HPDE6-E6E7 (cell line): Measurements from ENCODE around the gene LDLRAD2.

Source experiments
- DNase-seq: peaks from one replicate; pipeline ENCODE4 v3.0.0; 2011; ENCODE audit warnings: missing footprints; ENCODE audit errors: extremely low spot score

LDLRAD2 gene

DNA sequence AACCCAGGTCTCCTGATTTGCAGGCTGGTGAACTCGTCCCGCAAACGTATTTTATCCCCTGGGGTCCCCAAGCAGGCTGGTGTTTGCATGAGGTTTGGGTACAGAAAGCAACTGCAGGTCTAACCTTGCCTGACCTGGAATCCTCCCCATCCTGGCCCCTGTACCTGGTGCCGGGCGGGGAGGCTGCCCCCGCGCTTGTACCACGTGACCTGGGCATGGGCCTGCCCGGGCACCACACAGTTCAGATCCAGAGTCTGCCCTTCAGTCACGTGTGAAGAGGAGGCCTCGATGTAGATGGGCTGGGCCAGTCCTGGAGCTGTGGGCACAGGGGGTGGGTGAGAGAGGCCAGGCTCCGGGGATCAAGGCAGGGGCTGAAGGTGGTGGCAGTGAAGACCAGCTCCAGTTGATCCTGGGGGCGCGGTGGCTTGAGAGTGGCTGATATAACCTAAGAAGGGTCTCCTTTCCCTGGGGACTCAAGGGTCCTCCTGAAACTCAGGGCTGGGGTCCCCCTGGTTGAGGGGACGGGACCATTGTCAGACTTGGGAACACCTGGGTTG is 30.6 kb downstream of the LDLRAD2 start:
- no peak for DNase-seq

DNA sequence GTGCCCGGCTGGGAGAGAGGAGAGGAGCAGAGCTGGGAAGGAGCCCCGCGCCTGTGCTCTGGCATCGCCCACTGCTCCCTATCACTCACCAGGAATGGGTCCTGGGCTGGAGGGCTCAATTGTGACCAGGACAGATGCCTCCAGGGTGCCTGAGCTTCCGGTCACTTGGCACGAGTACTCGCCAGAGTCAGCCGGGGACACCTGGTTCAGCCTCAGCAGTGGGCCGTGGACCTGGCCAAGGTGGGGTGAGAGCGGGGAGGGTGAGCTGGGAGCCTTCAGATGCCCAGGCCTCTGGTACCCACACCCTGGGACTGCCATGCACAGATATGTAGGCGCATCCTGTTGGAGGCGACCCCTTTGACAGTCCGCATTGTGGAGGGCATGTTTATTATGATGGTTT is 31.1 kb downstream of the LDLRAD2 start:
- no peak for DNase-seq

GRCh38 chr1:21843996-21844395 is 31.9 kb downstream of the LDLRAD2 start:
- no peak for DNase-seq

DNA sequence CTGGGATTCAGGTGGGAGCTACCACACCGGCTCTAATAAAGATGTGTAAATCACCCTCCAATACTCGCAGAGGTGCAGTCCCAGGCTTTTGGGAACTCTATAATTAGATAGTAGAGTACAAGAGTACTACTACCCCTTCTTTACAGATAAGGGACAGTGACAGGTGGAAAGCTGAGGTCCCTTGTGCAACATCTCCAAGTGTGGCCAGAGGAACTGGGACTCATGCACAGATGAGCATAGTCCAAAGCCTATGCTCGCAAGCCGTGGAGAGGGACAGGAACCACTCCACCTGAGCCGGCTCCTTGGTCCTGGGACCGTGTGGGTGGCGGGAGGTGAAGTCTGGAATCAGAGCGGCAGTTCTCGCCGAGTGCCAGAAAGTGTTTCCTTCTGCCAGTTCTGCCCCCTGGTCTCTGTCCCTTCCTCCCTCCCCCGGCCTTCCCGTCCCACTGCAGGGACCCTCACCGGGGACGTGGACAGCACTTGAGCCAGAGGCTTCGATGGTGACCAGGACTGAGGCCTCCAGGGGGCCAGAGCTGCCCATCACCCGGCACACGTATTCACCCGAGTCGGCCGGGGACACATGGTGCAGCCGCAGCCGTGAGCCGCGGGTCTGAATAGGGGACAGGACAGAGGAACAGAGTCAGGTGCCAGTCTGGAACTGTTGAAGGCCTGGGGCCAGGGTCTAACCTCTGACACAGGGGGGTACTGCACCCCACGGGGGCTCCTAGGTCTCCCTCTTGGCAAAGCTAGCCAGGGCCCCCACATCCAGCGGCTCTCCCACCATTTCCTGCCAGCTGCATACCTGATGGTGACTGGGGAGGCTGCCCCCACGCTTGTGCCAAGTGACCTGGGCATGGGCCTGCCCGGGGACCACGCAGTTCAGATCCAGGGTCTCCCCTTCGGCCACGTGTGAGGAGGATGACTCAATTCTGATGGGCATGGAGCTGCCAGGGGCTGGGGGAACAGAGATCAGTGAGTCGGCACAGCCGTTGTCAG is 33.9 kb downstream of the LDLRAD2 start:
- DNase-seq = no peak

DNA sequence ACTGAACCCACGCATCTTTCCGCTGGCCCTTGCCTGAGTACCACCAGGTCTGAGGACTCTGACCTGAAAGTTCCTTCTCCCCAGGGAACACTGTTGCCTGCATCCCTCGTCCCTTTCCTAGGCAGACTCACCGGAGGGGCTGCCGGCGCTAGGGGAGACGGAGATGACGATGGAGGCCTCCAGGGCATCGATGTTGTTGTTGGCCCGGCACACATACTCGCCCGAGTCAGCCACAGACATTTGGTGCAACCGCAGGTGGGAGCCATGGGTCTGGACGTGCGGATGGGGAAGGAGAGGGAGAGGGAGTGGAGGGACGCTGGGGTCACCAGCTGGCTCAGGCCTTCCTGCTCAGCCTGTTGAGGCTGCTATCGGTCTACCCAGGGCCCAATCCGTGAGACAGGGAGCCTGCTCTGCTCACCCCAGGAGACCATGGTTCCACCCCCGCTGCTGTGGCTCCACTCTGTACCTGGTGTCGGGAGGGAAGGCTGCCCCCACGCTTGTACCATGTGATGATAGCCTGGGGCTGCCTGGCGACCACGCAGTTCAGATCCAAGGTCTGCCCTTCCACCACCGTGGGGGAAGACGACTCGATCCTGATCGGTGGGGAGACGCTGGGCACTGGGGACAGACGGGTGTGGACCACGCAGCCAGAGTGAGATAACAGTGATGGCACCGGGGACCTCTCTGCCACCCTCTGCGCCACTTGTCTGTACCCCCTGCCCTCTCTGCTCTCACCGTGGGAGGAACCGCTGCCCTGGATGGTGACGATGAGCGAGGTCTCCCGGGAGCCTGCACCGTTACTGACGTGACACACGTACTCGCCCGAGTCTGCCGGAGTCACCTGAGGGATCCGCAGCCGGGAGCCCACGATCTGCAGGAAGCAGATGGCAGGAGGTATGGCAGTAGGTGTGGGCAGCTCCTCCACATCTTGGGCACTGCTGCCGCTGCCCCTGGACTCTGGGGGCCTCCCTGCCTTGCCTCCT is 35.4 kb downstream of the LDLRAD2 start:
- no peak for DNase-seq

DNA sequence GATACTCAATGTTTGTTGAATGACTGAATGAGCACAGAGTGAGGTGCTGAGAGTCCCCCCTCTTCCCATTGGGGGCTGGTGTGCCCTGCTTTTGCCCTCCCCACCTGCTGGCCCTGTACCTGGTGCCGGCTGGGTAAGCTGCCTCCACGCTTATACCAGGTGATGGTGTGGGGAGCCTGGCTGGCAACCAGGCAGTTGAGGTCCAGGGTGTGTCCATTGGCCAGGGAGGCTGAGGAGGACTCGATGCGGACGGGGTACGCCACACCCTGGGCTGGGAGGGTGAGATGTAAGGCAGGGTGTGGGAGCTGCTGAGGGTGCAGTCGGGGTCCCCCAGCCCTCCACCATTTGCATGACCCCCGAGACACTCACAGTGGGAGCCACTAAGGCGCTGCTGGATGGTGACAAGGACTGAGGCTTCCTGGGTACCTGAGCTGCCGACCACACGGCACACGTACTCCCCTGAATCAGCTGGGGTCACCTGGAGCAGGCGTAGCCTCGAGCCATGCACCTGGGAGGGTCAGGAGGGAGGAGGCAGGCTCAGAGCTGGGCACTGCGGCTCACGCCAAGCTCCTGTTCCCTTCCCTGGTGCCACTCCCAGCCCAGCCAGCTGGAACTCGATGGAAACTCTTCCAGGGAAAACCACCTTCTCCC is 36.6 kb downstream of the LDLRAD2 start:
- no peak for DNase-seq

- DNase-seq = no peak
Observed at GRCh38 chr1:21849909-21850576, 38.0 kb downstream of the LDLRAD2 start.

GRCh38 chr1:21851430-21852250 is 39.6 kb downstream of the LDLRAD2 start:
- no peak for DNase-seq

DNA sequence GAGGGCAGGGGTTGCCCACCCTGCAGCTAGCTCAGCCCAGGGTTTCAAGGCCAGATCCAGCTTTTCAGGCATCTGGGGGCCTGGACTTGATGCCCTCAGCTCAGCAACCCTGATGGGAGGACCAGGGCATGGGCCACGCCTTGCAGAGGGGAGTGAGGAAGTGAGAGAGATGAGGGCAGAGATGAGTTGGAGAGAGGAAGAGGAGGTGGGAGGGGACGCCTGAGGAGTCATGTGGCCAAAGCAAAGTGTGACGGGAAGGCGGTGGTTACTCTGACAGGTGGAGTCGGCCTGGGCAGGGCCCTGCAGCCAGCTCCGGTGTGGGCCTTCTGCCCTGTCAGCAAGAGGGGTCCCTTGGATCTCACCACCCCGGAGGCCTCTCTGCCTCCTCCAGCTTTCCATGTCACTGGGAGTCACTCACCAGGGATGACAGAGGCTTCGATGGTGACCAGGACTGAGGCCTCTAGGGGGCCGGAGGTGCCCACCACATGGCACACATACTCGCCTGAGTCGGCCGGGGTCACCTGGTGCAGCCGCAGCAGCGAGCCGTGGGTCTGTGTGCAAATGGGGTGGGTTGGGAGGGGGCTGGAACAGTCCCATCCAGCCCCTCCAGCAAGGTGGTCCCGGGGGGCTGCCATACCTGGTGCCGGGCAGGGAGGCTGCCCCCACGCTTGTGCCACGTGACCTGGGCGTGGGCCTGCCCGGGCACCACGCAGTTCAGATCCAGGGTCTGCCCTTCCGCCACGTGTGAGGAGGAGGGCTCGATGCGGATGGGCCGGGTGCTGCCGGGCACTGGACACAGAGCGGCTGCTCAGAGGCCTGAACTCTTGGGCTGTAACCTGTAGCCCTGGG is 40.4 kb downstream of the LDLRAD2 start:
- no peak for DNase-seq

- no peak for DNase-seq
Observed at GRCh38 chr1:21853131-21853427, 41.0 kb downstream of the LDLRAD2 start.

DNA sequence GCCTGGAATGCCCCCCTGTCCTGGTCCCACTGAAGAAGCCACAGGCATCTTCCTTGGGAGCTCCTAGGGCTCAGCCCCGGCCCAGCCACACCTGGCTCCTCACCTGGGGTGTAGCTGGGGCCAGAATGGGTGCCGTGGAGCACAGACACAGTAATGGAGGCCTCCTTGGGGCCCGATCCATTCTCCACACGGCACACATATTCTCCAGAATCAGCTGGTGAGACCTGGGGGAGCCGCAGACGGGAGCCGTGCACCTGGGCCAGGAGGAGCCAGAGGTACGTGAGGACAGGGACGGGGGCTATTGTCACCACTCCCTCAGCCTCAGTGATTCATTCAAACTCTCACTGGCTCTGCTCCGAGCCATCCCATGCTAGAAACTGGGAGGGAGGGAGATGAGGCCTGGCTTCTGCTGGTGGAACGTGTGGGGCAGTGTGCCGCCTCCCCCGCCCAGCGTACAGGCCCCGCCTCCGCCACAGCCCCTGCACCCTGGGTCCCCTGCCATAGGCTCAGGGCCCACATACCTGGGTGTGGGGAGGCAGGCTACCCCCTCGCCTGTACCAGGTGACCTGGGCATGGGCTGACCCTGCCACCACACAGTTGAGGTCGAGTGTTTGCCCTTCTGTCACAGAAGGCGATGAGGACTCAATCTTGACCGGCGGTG is 42.2 kb downstream of the LDLRAD2 start:
- DNase-seq = no peak

GRCh38 chr1:21854751-21855131 is 42.7 kb downstream of the LDLRAD2 start:
- no peak for DNase-seq

DNA sequence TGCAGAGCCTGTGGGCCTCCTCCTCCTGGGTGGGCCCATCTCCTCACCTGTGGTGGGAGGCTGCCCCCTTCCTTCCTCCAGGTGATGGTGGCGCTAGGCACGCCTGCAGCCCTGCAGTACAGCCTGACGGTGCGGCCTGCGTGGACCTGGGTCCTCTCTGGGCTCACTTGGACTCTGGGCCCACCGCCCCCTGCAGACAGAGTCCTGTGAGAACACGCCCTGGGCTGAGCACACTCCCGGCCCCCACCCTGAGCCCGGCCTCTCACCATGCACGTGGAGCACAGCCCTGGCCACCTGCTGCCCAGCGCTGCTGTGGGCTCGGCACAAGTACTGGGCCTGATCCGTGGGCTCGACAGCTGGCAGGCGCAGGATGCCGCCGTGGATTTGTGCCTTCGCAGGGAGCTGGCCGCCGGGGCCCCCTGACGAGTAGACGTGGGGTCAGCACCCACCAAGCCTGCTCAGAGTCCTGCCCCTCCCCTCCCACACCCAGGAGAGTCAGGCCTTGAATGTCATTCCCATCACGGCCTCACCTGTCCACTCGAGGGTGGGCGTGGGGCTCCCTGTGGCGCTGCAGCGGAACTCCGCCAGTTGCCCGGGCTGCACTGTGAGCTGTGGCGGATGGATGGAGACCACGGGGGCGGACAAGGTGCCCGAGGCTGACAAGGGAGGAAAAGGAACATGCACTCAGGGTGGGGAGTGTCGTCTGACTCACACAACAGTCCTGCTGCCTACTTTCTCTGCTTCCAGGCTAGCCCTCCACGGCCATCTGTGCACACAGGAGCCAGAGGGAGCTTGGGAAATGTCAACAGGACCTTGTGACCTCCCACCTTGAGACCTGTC is 43.4 kb downstream of the LDLRAD2 start:
- DNase-seq = no peak

DNA sequence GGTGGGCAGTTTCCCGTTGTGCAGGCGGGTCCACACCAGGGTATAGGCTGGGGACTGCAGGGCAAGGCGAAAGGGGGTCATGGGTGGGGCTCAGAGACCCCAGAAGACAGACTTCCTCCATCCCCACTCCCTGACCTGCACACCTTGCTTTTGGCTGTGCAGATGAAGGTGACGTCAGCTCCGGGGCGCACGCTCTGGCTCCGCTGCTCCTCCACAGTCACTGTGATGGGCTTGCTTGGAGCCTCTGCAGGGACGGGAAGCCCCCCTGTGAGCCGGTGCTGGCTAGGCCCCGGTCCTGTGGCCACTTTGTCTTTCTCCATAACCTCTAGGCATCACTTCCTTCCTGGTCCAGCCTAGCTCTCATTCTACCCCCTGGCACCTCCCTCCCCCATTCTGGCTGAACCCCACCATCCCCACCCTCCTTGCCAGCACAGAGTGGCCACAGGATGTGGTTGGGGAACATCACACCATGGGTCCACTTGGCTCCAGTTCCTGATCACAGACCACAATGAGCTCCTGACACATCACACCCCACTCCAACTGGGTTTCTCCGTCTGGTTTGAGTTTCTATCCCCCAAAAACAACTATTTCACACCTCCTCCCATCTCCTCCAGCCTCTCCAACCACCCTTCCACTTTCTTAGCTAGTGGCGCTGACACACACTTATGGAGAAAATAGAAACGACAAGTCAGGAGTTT is 45.2 kb downstream of the LDLRAD2 start:
- no peak for DNase-seq

GRCh38 chr1:21857840-21858670 is 46.0 kb downstream of the LDLRAD2 start:
- no peak for DNase-seq

- no peak for DNase-seq
Observed at GRCh38 chr1:21859669-21860179, 47.7 kb downstream of the LDLRAD2 start.
